GM23248 (cell line): ENCODE measurements around the gene UBR3.

Experiments
- EZH2 ChIP-seq: fragments of 200-600 bp; sonication (generic); IDR thresholded peaks from 2 replicates; pipeline ENCODE4 v1.6.1; 2018; ENCODE audit warnings: antibody characterized with exemption, mild to moderate bottlenecking; ENCODE audit not compliant: insufficient read depth, poor library complexity, severe bottlenecking
- EZH2phosphoT487 ChIP-seq: fragments of 200-600 bp; sonication (generic); IDR thresholded peaks from 2 replicates; pipeline ENCODE4 v1.6.1; 2018; ENCODE audit warnings: antibody characterized with exemption, moderate library complexity, mild to moderate bottlenecking, low read depth; ENCODE audit not compliant: insufficient read depth

- TF ChIP-seq EZH2 (no peak), EZH2phosphoT487 (no peak)
These were observed 17.8 kb downstream of the UBR3 start for GRCh38 chr2:169845016-169845415.
